Spleen (tissue), 11 donors: ENCODE data around the gene AGXT2. TPM values are rescaled to one million over a fixed set of nuclear protein-coding genes. Genes with fewer than 3 reads are reported as not detected.

ENCODE experiments used
- DNase-seq: peaks from one replicate; pipeline ENCODE4 v3.0.0-alpha.2; 2020
- H3K27ac ChIP-seq, 8 donors: fragments of 200-600 bp; sonication (generic) in 7 of 8; 1 replicate in 4 of 8; 2 replicates in 4 of 8; pipeline versions ENCODE4 v1.5.0 to v1.8.0; 2016 to 2021; ENCODE audit warnings: inconsistent platforms in 4 of 8, mild to moderate bottlenecking in 4 of 8, moderate library complexity in 1 of 8
- H3K27me3 ChIP-seq, 7 donors: fragments of 200-600 bp; sonication (generic) in 6 of 7; replicated peaks in 1 of 7; 1 replicate in 4 of 7; 2 replicates in 3 of 7; pipeline versions ENCODE4 v1.5.0 to v1.8.0; 2016 to 2021; ENCODE audit warnings: inconsistent platforms in 3 of 7, mild to moderate bottlenecking in 1 of 7
- H3K36me3 ChIP-seq, 6 donors: fragments of 200-600 bp; sonication (generic) in 5 of 6; 1 replicate in 4 of 6; 2 replicates in 2 of 6; pipeline versions ENCODE4 v1.5.0 to v1.8.0; 2016 to 2021; ENCODE audit warnings: inconsistent platforms in 2 of 6
- H3K4me1 ChIP-seq, 6 donors: fragments of 200-600 bp; sonication (generic) in 5 of 6; 1 replicate in 3 of 6; 2 replicates in 3 of 6; pipeline versions ENCODE4 v1.5.0 to v1.8.0; 2016 to 2021; ENCODE audit warnings: inconsistent platforms in 3 of 6
- H3K4me3 ChIP-seq, 8 donors: fragments of 200-600 bp; sonication (generic) in 7 of 8; 1 replicate in 4 of 8; 2 replicates in 4 of 8; pipeline versions ENCODE4 v1.5.0 to v1.8.0; 2016 to 2021; ENCODE audit warnings: inconsistent platforms in 4 of 8, mild to moderate bottlenecking in 4 of 8, moderate library complexity in 2 of 8
- H3K9me3 ChIP-seq, 8 donors: fragments of 200-600 bp; sonication (generic) in 7 of 8; 1 replicate in 4 of 8; 2 replicates in 4 of 8; pipeline versions ENCODE4 v1.5.0 to v1.8.0; 2016 to 2021; ENCODE audit warnings: inconsistent platforms in 4 of 8
- CTCF ChIP-seq, 11 experiments: fragments of 200-600 bp in 7 of 11; fragments of 450-650 bp in 4 of 11; sonication (generic) in 4 of 11; IDR thresholded peaks in 8 of 11; conservative IDR thresholded peaks in 3 of 11; 1 replicate in 7 of 11; 2 replicates in 4 of 11; pipeline versions ENCODE4 v1.4.0 to v1.8.0; 2016 to 2021; ENCODE audit warnings: antibody characterized with exemption in 11 of 11, inconsistent platforms in 4 of 11, mild to moderate bottlenecking in 1 of 11
- POLR2A ChIP-seq, 3 donors: fragments of 450-650 bp; IDR thresholded peaks; one replicate each; pipeline ENCODE4 v1.5.1; 2017; ENCODE audit warnings: antibody characterized with exemption in 3 of 3, mild to moderate bottlenecking in 1 of 3
- POLR2AphosphoS5 ChIP-seq, 3 donors: sonication (generic); formaldehyde crosslinking; IDR thresholded peaks; one replicate each; pipeline ENCODE4 v1.5.1; 2017; ENCODE audit warnings: antibody characterized with exemption in 3 of 3
- WGBS, 5 donors: extraction: QIAGEN DNeasy Blood & Tissue Kit in 3 of 5; methylation state at CpG; one replicate each; pipeline versions ENCODE4 v1.1.5 to v1.1.7; 2013 to 2018; 5-methylcytosine and 5-hydroxymethylcytosine counted together
- intact Hi-C: fragments of 100-400 bp; cut with DNase I; formaldehyde crosslinking; loops from one replicate; pipeline ENCODE4 v1.15.0; 2023; ENCODE audit warnings: low total_unique reads
- polyA plus RNA-seq, 3 donors: library from polyadenylated mRNA; stranded (reverse); fragments of 200-250 nt; gene quantifications; one replicate each; pipeline ENCODE4 v1.2.1, GENCODE V29; 2013
- total RNA-seq, 7 donors: library from RNA; depleted of rRNA in 3 of 7; stranded (reverse); fragments of >200 nt in 3 of 7; fragmentation: NEBNext Ultra II Directional in 4 of 7; extraction: Animal tissue kit (Norgen Biotek cat#: 25700) in 4 of 7; gene quantifications; one replicate each; pipeline versions ENCODE4 v1.1.0 to v1.2.1, GENCODE V29; 2016 to 2021
- donor health status: healthy with polysubstance abuse.
- donor health status: DM: no; HTN: no; CAD: no; lungs with moderate emphysema.
- donor health status: DM: no; HTN: no; CAD: no.
- donor health status: Bipolar disorder and iron deficiency.
- donor health status: healthy.
- donor health status: DM: no; HTN: no; CAD: no.
- donor health status: DM: yes; HTN: yes; CAD: no.

The AGXT2 gene
- total and polyA plus RNA-seq, 10 donors: not detected

GRCh38 chr5:35012365-35012764 lies 35.4 kb downstream of the AGXT2 start:
- H3K4me1 ChIP-seq: no peaks in the 10 kb centered on the region
- no peaks in the 10 kb centered on the region for H3K36me3 ChIP-seq
- DNase-seq: no peak
- intact Hi-C loops: no loop called here
- no peak overlapping the region for H3K27ac ChIP-seq
- no peak overlapping the region for H3K4me3 ChIP-seq
- H3K9me3 ChIP-seq: no peaks in the 10 kb centered on the region
- 74 to 86% (median 84%) methylated on average over 3 of the region's 3 CpGs for WGBS, 5 donors
- peaks cover 0 to 7% (median 0%) of the 10 kb centered on the region in 7 donors for H3K27me3 ChIP-seq
- TF ChIP-seq POLR2AphosphoS5 (IDR thresholded peaks at IDR 0.05): no peak
- no peak for TF ChIP-seq POLR2A (IDR thresholded peaks at IDR 0.05)
- no peak for TF ChIP-seq CTCF (IDR thresholded peaks at IDR 0.05 in 8 of 11, conservative IDR thresholded peaks at IDR 0.05 in 3 of 11)

- H3K4me1 ChIP-seq: no peaks in the 10 kb centered on the region
- DNase-seq: no peak
- H3K27me3 ChIP-seq: peaks cover 0 to 7% (median 0%) of the 10 kb centered on the region in 7 donors
- H3K4me3 ChIP-seq: no peak overlapping the region
- no peaks in the 10 kb centered on the region for H3K9me3 ChIP-seq
- no peak overlapping the region for H3K27ac ChIP-seq
- TF ChIP-seq POLR2AphosphoS5 (IDR thresholded peaks at IDR 0.05) (no peak), POLR2A (IDR thresholded peaks at IDR 0.05) (no peak), CTCF (IDR thresholded peaks at IDR 0.05 in 8 of 11, conservative IDR thresholded peaks at IDR 0.05 in 3 of 11) (no peak)
- intact Hi-C loops: no loop called here
- H3K36me3 ChIP-seq: no peaks in the 10 kb centered on the region
These were observed 37.1 kb downstream of the AGXT2 start for GRCh38 chr5:35010676-35011075.

GRCh38 chr5:35009657-35010056 lies 38.1 kb downstream of the AGXT2 start:
- DNase-seq: no peak
- 82 to 96% (median 92%) methylated on average over 3 of the region's 3 CpGs for WGBS, 5 donors
- H3K4me3 ChIP-seq: no peak overlapping the region
- no peak overlapping the region for H3K27ac ChIP-seq
- H3K36me3 ChIP-seq: no peaks in the 10 kb centered on the region
- no peaks in the 10 kb centered on the region for H3K9me3 ChIP-seq
- no peaks in the 10 kb centered on the region for H3K4me1 ChIP-seq
- peaks cover 0 to 16% (median 0%) of the 10 kb centered on the region in 7 donors for H3K27me3 ChIP-seq
- intact Hi-C loops: no loop called here
- TF ChIP-seq CTCF (IDR thresholded peaks at IDR 0.05 in 8 of 11, conservative IDR thresholded peaks at IDR 0.05 in 3 of 11) (no peak), POLR2A (IDR thresholded peaks at IDR 0.05) (no peak), POLR2AphosphoS5 (IDR thresholded peaks at IDR 0.05) (no peak)

DNA sequence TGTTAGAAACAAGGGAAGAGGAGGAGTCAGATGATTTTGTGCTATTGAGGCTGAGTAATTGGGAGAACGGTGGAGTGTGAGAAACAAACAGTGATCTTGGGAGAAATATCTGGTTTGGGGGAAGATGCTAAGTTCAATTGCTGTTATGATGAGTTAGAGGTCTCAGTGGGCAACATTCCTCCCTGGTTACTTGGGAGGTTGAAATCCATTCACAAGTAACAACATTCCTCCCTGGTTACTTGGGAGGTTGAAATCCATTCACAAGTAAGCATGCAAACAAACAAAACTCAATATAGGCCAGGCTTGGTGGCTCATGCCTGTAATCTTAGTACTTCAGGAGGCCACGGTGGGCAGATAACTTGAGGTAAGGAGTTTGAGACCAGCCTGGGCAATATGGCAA lies 38.7 kb downstream of the AGXT2 start:
- TF ChIP-seq CTCF (IDR thresholded peaks at IDR 0.05 in 8 of 11, conservative IDR thresholded peaks at IDR 0.05 in 3 of 11) (no peak), POLR2AphosphoS5 (IDR thresholded peaks at IDR 0.05) (no peak), POLR2A (IDR thresholded peaks at IDR 0.05) (no peak)
- Histone ChIP-seq H3K27me3 (peaks cover 0 to 20% (median 0%) of the 10 kb centered on the region in 7 donors), H3K36me3 (no peaks in the 10 kb centered on the region), H3K4me1 (no peaks in the 10 kb centered on the region), H3K4me3 (no peak overlapping the region), H3K27ac (no peak overlapping the region), H3K9me3 (no peaks in the 10 kb centered on the region)
- WGBS, 5 donors: 79 to 91% (median 82%) methylated on average over 2 of the region's 2 CpGs
- intact Hi-C loops: no loop called here
- DNase-seq: no peak
